Measurements from ENCODE around the gene CD200R1.

Gene CD200R1, protein sequence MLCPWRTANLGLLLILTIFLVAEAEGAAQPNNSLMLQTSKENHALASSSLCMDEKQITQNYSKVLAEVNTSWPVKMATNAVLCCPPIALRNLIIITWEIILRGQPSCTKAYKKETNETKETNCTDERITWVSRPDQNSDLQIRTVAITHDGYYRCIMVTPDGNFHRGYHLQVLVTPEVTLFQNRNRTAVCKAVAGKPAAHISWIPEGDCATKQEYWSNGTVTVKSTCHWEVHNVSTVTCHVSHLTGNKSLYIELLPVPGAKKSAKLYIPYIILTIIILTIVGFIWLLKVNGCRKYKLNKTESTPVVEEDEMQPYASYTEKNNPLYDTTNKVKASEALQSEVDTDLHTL

GRCh38 chr3:112974894-112975293 is at the start of gene CD200R1:
Gene CD200R1 (minus strand): TSS chr3:112975103. CDS start chr3:112974857, 246 bp downstream.
- no peak for DNase-seq

DNA sequence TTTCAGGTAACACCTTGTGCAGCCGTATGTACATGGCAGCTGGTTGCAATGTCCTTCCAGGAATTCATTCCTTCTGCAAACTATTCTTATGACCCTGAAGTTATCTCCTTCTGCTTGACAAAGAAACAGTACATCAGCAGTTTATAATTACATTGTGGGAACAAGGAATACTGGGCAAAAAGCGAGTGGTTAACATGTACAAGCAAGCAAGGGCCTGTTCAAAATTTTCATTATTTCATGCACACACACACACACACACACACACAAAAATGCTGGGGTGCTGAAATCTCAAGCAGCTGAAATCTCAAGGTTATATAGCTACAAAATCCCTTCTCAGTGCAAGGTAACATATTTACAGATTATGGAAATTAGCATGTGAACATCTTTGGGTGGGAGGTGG is 46.6 kb upstream of the CD200R1 start:
- no peak for DNase-seq

DNA sequence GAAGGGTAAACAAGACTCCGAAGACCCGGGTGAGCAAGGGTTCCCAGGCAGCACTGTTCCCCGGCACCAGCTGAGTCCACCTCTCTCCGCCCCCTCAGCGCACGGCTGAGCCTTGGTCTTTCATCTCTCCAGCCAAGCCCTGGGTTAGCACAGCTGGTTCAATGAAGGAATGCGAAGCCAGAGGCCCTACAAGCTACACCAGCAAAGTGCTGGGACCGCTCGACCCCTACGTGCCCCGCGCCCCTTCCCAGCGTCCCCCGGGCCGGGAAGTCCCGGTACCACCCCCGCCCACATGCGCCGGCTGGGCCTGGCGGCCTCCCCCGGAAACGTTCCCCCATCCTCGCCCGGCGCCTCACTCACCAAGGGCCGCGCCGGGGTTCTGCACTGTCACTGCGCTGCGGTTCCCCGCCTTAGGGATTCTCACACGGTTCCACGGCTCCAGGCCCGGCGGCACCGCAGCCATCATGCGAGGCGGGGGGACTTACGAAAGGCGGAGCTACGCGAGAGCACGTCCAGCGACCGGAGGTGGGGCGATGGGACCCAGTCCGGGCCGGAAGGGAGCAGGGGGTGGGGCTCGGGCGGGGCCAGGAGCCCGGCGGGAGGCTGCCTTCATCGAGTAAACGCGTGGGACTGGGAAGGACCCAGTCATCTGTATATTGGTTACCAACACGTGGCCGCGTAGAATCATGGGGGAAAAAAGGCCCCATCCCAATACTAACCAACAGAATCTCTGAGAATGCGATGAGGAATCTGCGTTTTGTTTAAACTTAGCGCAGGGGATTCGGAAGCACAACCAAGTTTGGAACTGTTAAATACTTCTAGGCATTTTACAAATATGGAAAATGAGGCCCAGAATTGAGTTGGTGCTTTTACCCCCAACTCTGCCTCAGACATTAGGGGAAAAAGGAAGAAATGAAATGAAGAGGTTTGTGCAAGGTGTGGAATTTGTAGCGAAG is 44.6 kb upstream of the CD200R1 start:
- peak; percentile 91 to 92 for DNase-seq

DNA sequence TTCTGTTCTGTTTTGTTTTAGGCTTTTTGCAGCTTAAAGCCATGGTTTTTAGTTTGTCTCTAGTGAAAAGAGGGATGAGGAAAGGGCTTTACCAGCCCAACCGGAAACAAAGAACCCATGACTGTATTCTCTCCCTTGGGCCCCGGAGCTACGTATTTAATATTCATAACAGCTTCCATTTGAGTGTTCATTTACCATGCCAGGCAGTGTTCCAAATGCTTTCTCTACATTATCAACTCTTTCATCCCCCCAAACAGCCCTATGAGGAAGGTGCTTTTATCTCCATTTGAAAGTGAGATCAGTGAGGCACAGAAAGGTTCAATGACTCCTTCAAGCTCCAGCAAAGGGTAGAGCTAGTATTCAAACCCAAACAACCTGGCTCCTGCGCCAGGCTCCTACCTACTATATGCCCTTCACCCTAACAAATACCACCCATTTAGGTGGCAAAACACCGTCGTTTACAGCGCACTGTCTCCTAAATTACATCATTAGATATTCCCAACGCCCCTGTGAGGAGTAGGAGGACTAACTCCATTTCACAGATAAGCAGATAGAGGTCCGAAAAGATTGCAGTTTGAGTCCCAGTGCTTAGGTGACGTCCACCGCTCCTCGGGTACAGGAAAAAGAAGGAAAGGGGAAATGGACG is 43.8 kb upstream of the CD200R1 start:
- DNase-seq: no peak

- no peak for DNase-seq
Measured at GRCh38 chr3:113013593-113013992, 38.7 kb upstream of the CD200R1 start.

DNA sequence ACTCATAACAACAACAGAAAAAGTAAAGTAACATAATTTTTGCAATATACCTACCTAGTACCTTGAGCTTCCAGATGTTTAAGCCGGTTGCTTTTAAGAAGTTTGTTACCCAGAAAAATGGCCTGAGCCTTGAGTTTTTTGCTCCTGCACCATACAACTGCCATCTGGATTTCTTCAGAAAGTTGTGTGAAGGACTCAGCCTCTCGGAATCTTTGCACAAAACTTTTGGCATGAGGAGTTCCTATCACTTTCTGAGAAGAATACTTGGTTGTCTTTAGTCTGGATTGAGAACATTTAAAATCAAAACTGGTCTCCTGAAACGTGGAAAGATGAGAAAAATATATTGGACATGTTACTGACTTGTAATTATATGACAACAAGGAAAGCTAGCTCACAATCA is 33.2 kb upstream of the CD200R1 start:
- no peak for DNase-seq

DNA sequence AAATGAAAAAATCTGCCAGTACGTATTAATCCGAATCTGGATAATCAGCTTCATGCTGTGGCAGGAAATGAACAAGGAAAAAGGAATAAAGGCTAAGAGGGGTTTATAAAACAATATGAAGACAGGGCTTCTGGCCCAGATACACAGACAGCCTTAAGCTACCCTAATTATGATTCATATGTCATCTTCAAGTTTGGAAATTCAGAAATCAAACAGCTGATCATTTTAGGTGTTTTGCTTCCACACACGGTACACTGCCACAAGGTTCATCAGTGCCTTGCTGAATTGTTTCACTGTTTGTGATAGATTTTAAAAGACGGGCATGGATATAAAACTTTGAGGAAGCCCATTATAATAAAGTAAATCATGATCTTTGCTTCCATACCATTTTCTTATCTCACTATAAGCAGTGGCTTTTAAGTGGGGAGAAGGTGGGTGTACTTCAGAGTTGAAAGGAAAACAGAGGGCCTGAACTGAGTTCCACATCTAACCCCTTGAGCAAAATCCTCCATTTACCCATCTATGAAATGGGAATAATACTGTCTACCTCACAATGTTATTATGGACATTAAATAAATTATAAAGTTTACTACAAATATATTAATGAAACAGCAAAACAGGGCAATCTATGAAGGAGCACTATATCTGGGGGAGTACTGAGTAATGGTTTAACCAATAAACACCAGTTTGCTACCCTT is 31.6 kb upstream of the CD200R1 start:
- no peak for DNase-seq

DNA sequence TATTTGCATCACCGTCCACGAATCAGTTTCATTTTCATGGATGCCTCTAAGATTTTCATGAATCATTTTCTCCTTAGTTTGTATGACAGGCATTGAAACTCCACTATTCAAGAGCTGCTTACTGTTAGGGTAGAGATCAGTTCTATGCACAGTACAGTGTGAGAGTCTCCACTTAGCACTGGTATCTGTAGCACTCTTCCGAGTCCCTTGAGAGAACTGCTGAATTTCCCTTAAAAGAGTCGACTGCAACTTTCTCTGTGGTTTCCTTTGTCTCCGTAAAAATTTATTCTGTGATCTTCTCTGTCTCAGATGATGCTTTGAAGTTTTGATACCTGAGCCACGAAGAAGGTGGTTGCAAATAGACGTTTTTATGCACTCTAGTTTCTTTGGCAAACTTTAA is 30.7 kb upstream of the CD200R1 start:
- no peak for DNase-seq

- no peak for DNase-seq
Measured at GRCh38 chr3:113002679-113003078, 27.8 kb upstream of the CD200R1 start.

GRCh38 chr3:113002037-113002436 is 27.1 kb upstream of the CD200R1 start:
- no peak for DNase-seq

DNA sequence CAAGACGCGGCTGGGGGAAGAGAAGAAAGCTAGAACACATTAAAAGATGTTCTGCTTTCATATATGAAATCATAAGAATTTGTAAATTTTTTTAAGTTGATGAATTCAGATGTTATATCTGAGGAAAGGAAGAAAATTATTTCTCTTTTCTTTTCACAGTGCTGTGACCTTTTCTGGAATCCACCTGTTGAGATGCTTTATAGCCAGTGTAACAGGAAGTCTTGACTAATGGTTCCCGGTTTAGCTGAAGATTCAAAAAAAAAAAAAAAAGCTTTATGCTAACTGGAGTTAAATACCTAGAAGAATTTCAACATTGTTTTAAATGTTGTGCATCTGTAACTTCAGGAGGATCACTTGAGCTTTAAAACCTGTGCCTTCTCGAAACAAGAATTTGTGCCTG is 25.8 kb upstream of the CD200R1 start:
- no peak for DNase-seq

DNA sequence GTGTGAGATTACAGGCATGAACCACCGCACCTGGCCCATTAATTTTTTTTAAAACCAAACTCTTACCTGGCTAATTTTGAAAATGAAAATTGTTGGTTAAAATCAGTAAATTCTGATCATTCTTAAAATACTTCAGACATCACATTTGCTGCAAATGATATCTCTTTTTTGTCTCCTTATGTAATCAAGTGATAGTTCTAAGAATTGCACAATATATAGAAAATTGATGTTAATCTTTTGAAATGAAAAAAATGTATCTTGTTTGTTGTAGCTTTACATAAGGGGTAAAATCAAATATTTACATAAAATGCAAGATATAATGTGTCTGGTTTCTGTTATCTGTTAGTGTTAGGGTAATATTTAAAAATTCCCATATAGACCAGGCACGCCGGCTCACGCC is 20.9 kb upstream of the CD200R1 start:
- DNase-seq: no peak

- DNase-seq: peak; percentile 91 to 93
Measured at GRCh38 chr3:112990672-112991602, 16.0 kb upstream of the CD200R1 start, which contains the start of gene GTPBP8. Gene GTPBP8 (plus strand): TSS chr3:112990984. CDS start chr3:112991000, 16 bp downstream.

DNA sequence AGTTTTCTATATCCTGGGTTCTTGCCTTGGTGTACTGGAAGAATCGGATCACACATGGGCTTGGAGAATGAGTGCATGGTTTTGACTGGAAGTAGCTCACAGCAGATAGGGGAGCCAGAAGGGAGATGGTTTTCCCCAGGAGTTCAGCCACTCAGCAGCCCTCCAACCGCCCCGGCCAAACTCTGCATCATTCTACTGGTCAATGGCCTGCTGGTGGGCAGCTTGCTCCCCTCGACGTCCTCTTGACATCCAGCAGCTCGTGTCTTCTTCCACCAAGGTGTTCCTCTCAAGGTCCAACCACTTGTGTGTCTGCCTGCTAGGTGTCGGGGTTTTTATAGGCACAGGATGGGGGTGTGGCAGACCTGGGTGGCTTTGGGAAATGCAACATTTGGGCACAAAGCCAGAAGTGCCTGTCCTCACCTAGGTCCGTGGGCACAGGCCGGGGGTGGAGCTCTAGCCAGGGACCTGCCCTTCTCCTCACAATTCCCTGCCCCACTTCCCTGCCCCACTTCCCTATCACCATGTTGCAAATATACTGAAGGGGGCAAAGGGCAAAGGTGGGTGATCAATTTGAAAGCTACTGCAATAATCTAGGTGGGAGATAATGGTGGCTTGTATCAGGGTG is 12.9 kb upstream of the CD200R1 start:
- DNase-seq: no peak

- DNase-seq: peak in 1 of 2 experiments; percentile 11
Measured at GRCh38 chr3:112984485-112984884, 9.6 kb upstream of the CD200R1 start.

- DNase-seq: no peak
Measured at GRCh38 chr3:112982710-112983109, 7.8 kb upstream of the CD200R1 start.

- DNase-seq: no peak
Measured at GRCh38 chr3:112980080-112980479, 5.2 kb upstream of the CD200R1 start.

GRCh38 chr3:112979244-112979832 is 4.4 kb upstream of the CD200R1 start:
- DNase-seq: peak; percentile 11 to 48

DNA sequence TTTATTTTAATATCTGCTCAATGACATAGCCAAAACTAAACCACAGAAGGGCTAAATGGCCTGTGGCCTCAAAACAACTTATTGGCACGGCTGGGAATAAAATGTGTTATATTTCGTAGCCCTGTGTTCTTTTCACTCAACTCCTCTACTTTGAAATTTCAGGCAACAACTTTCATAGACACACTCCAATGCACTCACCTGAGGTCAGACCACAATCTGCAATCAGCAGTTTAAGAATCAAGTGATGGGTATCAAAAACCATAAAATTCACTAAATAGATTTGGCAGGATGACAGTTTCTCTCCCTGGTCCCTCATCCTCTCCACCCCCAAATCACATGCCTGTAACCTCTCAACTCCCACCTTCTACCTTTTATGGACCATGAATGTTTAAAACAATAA is 2.0 kb upstream of the CD200R1 start:
- no peak for DNase-seq

DNA sequence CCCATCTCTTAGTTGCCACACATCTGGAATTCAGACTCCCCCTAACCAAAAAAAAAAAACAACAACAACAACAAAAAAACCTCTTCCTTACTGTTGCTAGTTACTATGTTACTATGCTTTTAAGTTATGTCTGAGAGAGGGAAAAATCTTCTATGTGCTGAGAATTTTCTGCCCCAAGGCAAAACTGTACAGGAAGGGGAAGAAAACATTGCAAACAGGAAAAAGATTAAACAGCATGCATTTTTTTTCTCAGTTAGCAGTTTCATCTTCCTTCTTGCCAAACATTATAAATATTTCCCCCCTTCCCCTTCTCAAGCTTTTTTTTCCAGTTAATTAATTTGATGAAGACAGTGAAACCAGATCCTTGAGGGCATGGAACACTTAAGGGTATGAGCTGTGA is 1.1 kb upstream of the CD200R1 start:
- DNase-seq: no peak

DNA sequence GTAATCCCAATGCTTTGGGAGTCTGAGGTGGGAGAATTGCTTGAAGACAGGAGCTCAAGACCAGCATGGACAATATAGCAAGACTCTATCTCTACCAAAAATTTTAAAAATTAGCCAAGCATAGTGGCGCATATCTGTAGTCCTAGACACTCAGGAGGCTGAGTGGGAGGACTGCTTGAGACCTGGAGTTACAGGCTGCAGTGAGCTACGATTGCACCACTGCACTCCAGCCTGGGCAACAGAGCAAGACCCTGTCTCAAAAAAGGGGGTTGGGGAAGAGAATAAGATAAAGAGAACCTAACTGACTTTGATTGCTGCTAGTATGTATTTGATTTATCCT is 755 bp downstream of the CD200R1 start:
- DNase-seq: no peak
